ENCODE measurements around the gene RPP30.

DNA sequence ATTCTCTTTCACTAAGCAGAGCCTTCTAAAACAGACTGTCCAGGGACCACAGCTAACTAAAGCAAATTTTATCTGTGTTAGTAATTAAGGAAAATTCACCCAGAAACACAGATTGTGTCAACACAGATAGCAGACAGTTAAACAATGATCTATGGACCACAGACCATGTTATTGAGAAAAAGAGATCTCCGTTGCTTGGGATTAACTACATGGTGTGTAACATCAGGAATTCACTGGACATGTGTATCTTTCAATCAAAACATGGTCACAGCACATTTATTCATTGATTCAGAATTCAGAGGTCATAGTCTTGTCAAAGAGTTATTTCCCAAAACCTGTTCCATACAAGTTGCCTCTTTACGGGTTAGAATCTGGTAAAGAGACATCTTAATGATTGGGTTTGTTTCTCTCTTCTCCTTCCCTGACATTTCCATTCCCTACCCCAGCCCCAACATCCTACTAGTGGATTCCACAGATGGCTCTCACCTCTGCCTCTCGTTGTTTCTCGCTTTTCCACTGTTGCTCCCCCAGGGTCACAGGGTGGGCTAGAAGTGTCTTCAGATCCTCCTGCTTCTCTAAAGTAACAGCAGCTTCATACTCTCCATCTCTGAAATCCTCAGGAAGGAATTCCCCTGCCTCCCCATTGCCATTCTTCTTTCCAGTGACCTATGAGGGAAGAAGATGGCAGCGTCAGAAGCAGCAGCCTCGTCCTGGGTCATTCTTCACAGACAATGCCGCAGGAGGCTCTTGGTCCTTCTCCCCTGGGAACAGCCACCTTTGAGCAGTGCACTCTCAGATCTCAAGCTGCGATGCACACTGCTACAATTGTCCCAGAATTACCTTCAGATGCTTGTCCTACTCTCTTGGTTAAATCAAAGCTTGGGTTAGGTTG is 48.2 kb downstream of the RPP30 start:
- TF ChIP-seq, protein P1, sequence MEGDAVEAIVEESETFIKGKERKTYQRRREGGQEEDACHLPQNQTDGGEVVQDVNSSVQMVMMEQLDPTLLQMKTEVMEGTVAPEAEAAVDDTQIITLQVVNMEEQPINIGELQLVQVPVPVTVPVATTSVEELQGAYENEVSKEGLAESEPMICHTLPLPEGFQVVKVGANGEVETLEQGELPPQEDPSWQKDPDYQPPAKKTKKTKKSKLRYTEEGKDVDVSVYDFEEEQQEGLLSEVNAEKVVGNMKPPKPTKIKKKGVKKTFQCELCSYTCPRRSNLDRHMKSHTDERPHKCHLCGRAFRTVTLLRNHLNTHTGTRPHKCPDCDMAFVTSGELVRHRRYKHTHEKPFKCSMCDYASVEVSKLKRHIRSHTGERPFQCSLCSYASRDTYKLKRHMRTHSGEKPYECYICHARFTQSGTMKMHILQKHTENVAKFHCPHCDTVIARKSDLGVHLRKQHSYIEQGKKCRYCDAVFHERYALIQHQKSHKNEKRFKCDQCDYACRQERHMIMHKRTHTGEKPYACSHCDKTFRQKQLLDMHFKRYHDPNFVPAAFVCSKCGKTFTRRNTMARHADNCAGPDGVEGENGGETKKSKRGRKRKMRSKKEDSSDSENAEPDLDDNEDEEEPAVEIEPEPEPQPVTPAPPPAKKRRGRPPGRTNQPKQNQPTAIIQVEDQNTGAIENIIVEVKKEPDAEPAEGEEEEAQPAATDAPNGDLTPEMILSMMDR (IDR thresholded peaks at IDR 0.05 in 2 of 3, conservative IDR thresholded peaks at IDR 0.05 in 1 of 3; ENCODE audit: insufficient read depth in 2 of 3, low read depth in 1 of 3, low read length in 3 of 3): no peak
- TF ChIP-seq SMARCA4 (IDR thresholded peaks at IDR 0.05) (no peak), NR3C1 (CRISPR knock-in tag; IDR thresholded peaks at IDR 0.05) (no peak)

Measured in K562 (cell line).